IPS-20b (cell line): ENCODE measurements around the gene PARD3B.

ENCODE experiments used
- H3K27ac ChIP-seq: one replicate; pipeline ENCODE4 v1.5.1; 2013; ENCODE audit warnings: low read length
- H3K27me3 ChIP-seq: 2 replicates; pipeline ENCODE4 v1.6.1; 2013; ENCODE audit warnings: mild to moderate bottlenecking, low read length, inconsistent platforms; ENCODE audit not compliant: insufficient read depth
- H3K36me3 ChIP-seq: 2 replicates; pipeline ENCODE4 v1.6.1; 2013; ENCODE audit warnings: low read depth, mild to moderate bottlenecking, inconsistent platforms, low read length, moderate library complexity; ENCODE audit not compliant: insufficient read depth
- H3K4me1 ChIP-seq: 2 replicates; pipeline ENCODE4 v1.6.1; 2013; ENCODE audit warnings: mild to moderate bottlenecking, control low read depth, inconsistent platforms, low read length, moderate library complexity; ENCODE audit not compliant: insufficient read depth
- H3K4me3 ChIP-seq: 2 replicates; pipeline ENCODE4 v1.5.1; 2013; ENCODE audit warnings: mild to moderate bottlenecking, low read length, inconsistent platforms
- H3K9ac ChIP-seq: 2 replicates; pipeline ENCODE4 v1.6.1; 2013; ENCODE audit warnings: low read depth, mild to moderate bottlenecking, inconsistent platforms, low read length, moderate library complexity
- H3K9me3 ChIP-seq: 2 replicates; pipeline ENCODE4 v1.6.1; 2013; ENCODE audit warnings: mild to moderate bottlenecking, low read depth, low read length, inconsistent platforms; ENCODE audit not compliant: insufficient read depth

The PARD3B gene, protein sequence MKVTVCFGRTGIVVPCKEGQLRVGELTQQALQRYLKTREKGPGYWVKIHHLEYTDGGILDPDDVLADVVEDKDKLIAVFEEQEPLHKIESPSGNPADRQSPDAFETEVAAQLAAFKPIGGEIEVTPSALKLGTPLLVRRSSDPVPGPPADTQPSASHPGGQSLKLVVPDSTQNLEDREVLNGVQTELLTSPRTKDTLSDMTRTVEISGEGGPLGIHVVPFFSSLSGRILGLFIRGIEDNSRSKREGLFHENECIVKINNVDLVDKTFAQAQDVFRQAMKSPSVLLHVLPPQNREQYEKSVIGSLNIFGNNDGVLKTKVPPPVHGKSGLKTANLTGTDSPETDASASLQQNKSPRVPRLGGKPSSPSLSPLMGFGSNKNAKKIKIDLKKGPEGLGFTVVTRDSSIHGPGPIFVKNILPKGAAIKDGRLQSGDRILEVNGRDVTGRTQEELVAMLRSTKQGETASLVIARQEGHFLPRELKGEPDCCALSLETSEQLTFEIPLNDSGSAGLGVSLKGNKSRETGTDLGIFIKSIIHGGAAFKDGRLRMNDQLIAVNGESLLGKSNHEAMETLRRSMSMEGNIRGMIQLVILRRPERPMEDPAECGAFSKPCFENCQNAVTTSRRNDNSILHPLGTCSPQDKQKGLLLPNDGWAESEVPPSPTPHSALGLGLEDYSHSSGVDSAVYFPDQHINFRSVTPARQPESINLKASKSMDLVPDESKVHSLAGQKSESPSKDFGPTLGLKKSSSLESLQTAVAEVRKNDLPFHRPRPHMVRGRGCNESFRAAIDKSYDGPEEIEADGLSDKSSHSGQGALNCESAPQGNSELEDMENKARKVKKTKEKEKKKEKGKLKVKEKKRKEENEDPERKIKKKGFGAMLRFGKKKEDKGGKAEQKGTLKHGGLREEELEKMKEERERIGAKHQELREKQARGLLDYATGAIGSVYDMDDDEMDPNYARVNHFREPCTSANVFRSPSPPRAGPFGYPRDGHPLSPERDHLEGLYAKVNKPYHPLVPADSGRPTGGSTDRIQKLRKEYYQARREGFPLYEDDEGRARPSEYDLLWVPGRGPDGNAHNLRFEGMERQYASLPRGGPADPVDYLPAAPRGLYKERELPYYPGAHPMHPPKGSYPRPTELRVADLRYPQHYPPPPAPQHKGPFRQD (N-terminal part only)

DNA sequence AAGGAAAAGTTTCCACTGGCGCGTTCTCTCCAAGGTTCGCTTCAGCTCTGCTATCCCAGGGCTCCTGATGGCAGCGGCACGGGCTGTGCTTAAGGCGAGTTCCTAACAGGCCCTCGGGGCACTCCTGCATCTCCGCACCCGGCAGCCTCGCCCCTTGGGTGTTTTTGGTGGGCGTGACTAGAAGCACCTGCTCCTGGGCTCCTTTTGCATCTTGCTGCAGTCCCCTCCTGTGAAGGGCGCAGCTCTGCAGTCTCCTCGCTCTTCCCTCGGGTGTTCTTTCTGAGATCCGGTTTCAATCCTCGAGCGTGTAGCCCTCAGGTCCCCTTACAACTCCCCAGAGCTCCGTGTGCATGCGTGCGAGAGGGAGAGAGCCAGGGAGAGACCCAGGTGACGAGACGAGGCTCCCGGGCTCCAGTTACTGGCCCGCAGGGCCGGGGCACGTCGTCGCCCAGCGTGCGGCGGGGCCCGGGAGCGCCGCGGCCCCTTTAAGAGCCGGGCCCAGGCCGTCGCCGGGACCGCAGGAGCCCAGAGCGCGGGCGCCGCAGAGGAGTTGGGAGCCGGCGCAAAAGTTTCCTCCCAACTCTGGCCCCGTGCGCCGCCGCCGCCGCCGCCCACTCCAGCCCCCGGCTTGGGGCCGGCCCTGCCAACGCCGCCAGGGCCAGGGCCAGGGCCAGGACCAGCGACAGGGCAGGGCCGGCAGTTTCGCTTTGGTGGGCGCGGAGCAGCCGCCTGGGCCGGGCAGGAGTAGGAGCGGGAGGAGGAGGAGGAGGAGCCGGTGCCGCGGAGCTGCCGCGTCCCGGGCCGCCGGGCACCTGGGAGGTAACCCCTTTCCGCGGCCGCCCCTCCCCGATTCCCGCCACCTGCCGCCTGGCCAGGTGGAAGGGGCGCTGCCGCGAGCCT is at the start of gene PARD3B:
PARD3B (plus strand) TSS at position 515 of the 900 bp plus-strand sequence. CDS start 525 bp downstream, outside the sequence.
- peaks cover 10% of the 10 kb centered on the region; the same call in 1 of the 2 replicates for H3K4me1 ChIP-seq
- H3K36me3 ChIP-seq = no peaks in the 10 kb centered on the region
- peak within 1 kb of the TSS; percentile 50; the same call in 1 of the 2 replicates for H3K9ac ChIP-seq
- H3K9me3 ChIP-seq = no peaks in the 10 kb centered on the region
- no peak within 1 kb of the TSS for H3K27ac ChIP-seq
- peak within 1 kb of the TSS; percentile 67 for H3K4me3 ChIP-seq
- peaks cover 36% of the 10 kb centered on the region for H3K27me3 ChIP-seq

- no peak overlapping the region for H3K27ac ChIP-seq
- H3K27me3 ChIP-seq = no peaks in the 10 kb centered on the region
- H3K4me3 ChIP-seq = no peak overlapping the region
- H3K36me3 ChIP-seq = no peaks in the 10 kb centered on the region
- no peaks in the 10 kb centered on the region for H3K4me1 ChIP-seq
- H3K9me3 ChIP-seq = no peaks in the 10 kb centered on the region
- no peak overlapping the region for H3K9ac ChIP-seq
These were observed 48.5 kb upstream of the PARD3B start for GRCh38 chr2:204496779-204497178.

DNA sequence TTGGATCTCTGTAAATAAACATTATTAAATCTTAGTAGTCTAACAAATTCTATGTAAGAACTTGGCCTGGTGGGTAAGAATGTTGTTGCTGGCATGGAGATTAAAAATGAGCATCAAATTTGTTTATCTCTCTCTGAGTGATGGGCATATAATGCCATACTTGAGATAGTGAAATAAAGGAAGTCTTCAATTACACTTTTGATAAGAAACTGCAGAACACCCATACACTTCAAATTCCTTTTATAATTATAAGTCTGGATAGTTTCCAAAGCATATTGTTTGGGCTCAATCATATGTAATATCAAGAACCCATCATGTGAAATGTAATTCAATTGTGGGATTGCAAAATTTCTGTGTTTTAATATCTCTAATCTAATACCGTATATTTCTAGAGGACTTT is 47.4 kb upstream of the PARD3B start:
- Histone ChIP-seq H3K9me3 (no peaks in the 10 kb centered on the region), H3K4me3 (no peak overlapping the region), H3K27me3 (no peaks in the 10 kb centered on the region), H3K9ac (no peak overlapping the region), H3K27ac (no peak overlapping the region), H3K4me1 (no peaks in the 10 kb centered on the region), H3K36me3 (no peaks in the 10 kb centered on the region)

DNA sequence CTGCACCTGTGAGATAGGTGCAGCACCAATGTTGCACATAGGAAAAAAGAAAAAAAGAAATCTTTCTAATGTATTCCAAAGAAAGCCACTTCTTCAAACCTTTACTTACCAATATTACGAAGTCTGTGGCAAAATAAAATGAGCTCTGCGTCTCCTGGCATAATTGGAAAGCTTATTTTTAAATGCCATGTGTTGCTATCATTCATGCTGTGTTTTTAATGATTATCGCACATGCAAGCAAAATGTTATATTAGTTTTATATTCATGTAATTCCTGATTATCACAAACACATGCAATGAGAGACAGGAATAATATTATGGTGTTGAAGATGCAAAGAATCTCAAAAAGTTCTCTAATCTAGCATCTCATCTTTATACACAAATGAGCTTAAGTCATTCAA is 47.0 kb upstream of the PARD3B start:
- Histone ChIP-seq H3K9ac (no peak overlapping the region), H3K36me3 (no peaks in the 10 kb centered on the region), H3K4me1 (no peaks in the 10 kb centered on the region), H3K27me3 (no peaks in the 10 kb centered on the region), H3K4me3 (no peak overlapping the region), H3K27ac (no peak overlapping the region), H3K9me3 (no peaks in the 10 kb centered on the region)

- Histone ChIP-seq H3K27ac (no peak overlapping the region), H3K4me3 (no peak overlapping the region), H3K4me1 (no peaks in the 10 kb centered on the region), H3K9ac (no peak overlapping the region), H3K9me3 (no peaks in the 10 kb centered on the region), H3K27me3 (no peaks in the 10 kb centered on the region), H3K36me3 (no peaks in the 10 kb centered on the region)
These were observed 41.4 kb upstream of the PARD3B start for GRCh38 chr2:204503869-204504268.

GRCh38 chr2:204504594-204504993 is 40.7 kb upstream of the PARD3B start:
- H3K9me3 ChIP-seq = no peaks in the 10 kb centered on the region
- H3K4me1 ChIP-seq = no peaks in the 10 kb centered on the region
- no peaks in the 10 kb centered on the region for H3K36me3 ChIP-seq
- H3K4me3 ChIP-seq = no peak overlapping the region
- no peaks in the 10 kb centered on the region for H3K27me3 ChIP-seq
- H3K27ac ChIP-seq = no peak overlapping the region
- H3K9ac ChIP-seq = no peak overlapping the region

GRCh38 chr2:204505488-204505887 is 39.8 kb upstream of the PARD3B start:
- no peak overlapping the region for H3K9ac ChIP-seq
- H3K4me3 ChIP-seq = no peak overlapping the region
- no peaks in the 10 kb centered on the region for H3K9me3 ChIP-seq
- no peaks in the 10 kb centered on the region for H3K36me3 ChIP-seq
- H3K27me3 ChIP-seq = no peaks in the 10 kb centered on the region
- no peak overlapping the region for H3K27ac ChIP-seq
- H3K4me1 ChIP-seq = no peaks in the 10 kb centered on the region

DNA sequence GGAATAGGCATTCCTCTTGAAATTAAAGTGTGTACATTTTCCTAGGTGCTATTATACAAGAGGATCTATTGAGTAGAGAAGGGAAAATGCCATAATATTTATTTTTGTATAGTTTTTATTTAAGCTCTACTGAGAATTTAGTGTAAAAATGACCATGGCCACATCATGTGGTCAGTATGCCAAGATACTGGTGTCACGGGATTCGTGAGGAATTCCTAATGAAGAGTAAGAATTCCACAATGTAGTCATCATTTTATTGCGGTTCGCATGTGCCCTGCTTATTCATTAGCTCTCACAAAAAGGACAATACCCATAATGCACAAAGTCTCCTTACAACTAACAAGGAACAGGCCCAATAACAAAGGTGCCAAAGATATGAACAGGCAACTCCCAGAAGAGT is 39.3 kb upstream of the PARD3B start:
- no peaks in the 10 kb centered on the region for H3K27me3 ChIP-seq
- H3K27ac ChIP-seq = no peak overlapping the region
- no peak overlapping the region for H3K9ac ChIP-seq
- H3K4me3 ChIP-seq = no peak overlapping the region
- H3K4me1 ChIP-seq = no peaks in the 10 kb centered on the region
- H3K36me3 ChIP-seq = no peaks in the 10 kb centered on the region
- H3K9me3 ChIP-seq = no peaks in the 10 kb centered on the region

DNA sequence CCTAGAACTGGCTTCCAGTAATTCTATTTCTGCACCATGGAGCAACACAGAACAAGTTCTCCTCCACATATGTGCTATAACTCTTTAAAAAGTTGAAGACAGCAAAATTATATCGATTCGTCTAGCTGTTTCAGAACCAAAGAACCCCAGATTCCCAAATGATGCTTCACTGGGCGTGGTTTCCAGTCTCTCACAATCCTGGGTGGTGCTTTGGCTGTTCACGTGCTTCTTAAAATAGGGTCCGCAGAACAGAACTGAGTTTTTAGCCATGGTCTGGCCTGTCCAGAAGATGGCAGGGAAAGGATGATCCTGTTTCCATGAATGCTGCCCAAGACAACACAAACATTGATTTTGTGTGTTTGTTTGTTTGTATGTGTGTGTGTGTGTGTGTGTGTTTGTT is 37.6 kb upstream of the PARD3B start:
- Histone ChIP-seq H3K9me3 (no peaks in the 10 kb centered on the region), H3K27ac (no peak overlapping the region), H3K4me3 (no peak overlapping the region), H3K9ac (no peak overlapping the region), H3K27me3 (no peaks in the 10 kb centered on the region), H3K4me1 (no peaks in the 10 kb centered on the region), H3K36me3 (no peaks in the 10 kb centered on the region)

DNA sequence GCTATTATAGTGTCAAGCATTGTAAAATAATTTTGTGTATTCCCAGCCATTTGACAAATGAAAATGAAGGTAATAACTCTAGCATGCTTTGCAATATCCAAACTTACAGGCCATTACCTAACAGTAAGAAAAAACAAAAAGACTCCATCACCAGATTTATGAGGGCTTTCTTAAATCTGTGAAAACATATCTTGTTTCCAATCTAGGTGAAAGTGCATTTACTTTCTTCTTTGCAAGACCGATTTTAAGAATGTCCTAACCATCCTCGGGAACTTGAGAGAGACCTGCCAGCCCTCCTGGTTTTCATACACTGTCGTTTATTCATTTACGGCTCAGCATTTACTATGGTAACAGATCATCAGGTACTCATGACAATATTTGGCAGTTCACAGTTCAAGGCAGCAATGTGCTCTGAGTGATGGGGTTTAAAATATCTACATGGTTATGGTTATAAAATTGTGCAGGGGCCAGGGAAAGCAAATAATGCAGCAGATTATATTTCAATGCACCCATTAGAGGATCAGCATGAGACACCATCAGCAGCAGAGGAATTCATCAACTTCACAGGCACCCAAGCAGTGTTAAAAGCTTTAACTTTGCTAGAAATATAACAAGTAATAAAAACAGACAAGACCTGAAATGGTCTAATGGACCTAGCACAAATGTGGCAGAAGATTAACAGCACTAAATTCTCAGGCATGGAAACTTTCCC is 34.4 kb upstream of the PARD3B start:
- Histone ChIP-seq H3K9ac (no peak overlapping the region), H3K9me3 (no peaks in the 10 kb centered on the region)

More for the DNA sequence above, 34.4 kb upstream of the PARD3B start:
- Histone ChIP-seq H3K4me1 (no peaks in the 10 kb centered on the region), H3K36me3 (no peaks in the 10 kb centered on the region), H3K27ac (no peak overlapping the region), H3K27me3 (no peaks in the 10 kb centered on the region), H3K4me3 (no peak overlapping the region)
